ENCODE results near the gene GPR150.

GPR150 gene

DNA sequence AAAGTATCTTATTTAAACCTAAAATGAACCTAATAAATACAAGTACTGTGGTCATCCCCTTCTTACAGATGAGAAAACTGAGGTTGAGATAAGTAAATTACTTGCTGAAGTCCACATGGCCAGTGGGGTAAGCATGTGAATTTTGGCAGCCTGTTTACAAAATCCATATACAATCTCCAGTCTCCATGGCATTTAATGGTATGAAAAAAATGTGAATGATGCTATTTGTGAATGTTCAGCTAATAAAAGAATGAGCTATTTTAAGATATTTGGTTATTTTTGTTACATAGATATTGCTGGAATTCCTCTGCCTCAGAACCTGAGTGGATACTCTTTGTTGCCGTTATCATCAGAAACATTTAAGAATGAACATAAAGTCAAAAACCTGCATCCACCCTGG is 19.3 kb upstream of the GPR150 start:
- POLR2A ChIA-PET: no interaction called here
- CTCF ChIA-PET: interaction anchor here (0.6 kb wide), 1 partner anchor 673 kb away, joined by 3 read pairs; no protein-coding TSS in a partner anchor
- H3K4me3 ChIP-seq (ENCODE audit: low read depth, low read length): no peak overlapping the region
- no peaks in the 10 kb centered on the region for H3K4me1 ChIP-seq (ENCODE audit: control insufficient read depth, insufficient read depth, low read length)
- TF ChIP-seq ZNF518A (tag by site-specific recombination; conservative IDR thresholded peaks at IDR 0.05; ENCODE audit: low read depth): no peak
- TF ChIP-seq SETDB1 (IDR thresholded peaks at IDR 0.05; ENCODE audit: insufficient read length, low read length): no peak
- no peak for TF ChIP-seq ZNF211 (tag by site-specific recombination; IDR thresholded peaks at IDR 0.05; ENCODE audit: low read depth)
- TF ChIP-seq, protein P1, sequence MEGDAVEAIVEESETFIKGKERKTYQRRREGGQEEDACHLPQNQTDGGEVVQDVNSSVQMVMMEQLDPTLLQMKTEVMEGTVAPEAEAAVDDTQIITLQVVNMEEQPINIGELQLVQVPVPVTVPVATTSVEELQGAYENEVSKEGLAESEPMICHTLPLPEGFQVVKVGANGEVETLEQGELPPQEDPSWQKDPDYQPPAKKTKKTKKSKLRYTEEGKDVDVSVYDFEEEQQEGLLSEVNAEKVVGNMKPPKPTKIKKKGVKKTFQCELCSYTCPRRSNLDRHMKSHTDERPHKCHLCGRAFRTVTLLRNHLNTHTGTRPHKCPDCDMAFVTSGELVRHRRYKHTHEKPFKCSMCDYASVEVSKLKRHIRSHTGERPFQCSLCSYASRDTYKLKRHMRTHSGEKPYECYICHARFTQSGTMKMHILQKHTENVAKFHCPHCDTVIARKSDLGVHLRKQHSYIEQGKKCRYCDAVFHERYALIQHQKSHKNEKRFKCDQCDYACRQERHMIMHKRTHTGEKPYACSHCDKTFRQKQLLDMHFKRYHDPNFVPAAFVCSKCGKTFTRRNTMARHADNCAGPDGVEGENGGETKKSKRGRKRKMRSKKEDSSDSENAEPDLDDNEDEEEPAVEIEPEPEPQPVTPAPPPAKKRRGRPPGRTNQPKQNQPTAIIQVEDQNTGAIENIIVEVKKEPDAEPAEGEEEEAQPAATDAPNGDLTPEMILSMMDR (tag by site-specific recombination; IDR thresholded peaks at IDR 0.05): no peak
- TF ChIP-seq REST (tag by site-specific recombination; IDR thresholded peaks at IDR 0.05): no peak
- no peak for TF ChIP-seq ZNF19 (tag by site-specific recombination; IDR thresholded peaks at IDR 0.05; ENCODE audit: low read depth)
- TF ChIP-seq ZNF362 (tag by site-specific recombination; IDR thresholded peaks at IDR 0.05): no peak
- TF ChIP-seq ZNF169 (tag by site-specific recombination; IDR thresholded peaks at IDR 0.05): no peak
- TF ChIP-seq ZNF558 (tag by site-specific recombination; IDR thresholded peaks at IDR 0.05): no peak
- TF ChIP-seq MEIS1 (CRISPR knock-in tag; IDR thresholded peaks at IDR 0.05; ENCODE audit: borderline replicate concordance): no peak
- TF ChIP-seq ZNF513 (tag by site-specific recombination; IDR thresholded peaks at IDR 0.05): no peak
- no peak for TF ChIP-seq GFI1B (tag by site-specific recombination; IDR thresholded peaks at IDR 0.05)
- TF ChIP-seq ZBTB17 (tag by site-specific recombination; IDR thresholded peaks at IDR 0.05): no peak
- no peak for TF ChIP-seq ZNF629 (tag by site-specific recombination; IDR thresholded peaks at IDR 0.05)
- TF ChIP-seq ZNF76 (tag by site-specific recombination; IDR thresholded peaks at IDR 0.05; ENCODE audit: borderline replicate concordance, low read depth): no peak
- no peaks in the 10 kb centered on the region for H3K9me3 ChIP-seq (ENCODE audit: control insufficient read depth, insufficient read depth, low read depth, low read length)
- H3K27ac ChIP-seq (ENCODE audit: extremely low read depth, low read depth, low read length): no peak overlapping the region
- H3K36me3 ChIP-seq (ENCODE audit: control insufficient read depth in 2 of 2, insufficient read depth in 1 of 2, low read length in 2 of 2): peaks cover 0 to 10% of the 10 kb centered on the region in 2 experiments; a peak in 2 of 3 replicates

Data from HEK293 (cell line).